HepG2 (cell line): ENCODE data around the gene FDPS. TPM values are rescaled to one million over a fixed set of nuclear protein-coding genes. Genes with fewer than 3 reads are reported as not detected.

Experiments
- ATF6 ChIP-seq: sonication (generic); formaldehyde crosslinking; conservative IDR thresholded peaks from 2 replicates; pipeline ENCODE4 v1.4.0; 2020; ENCODE audit warnings: missing genetic modification reagents
- BORCS8-MEF2B ChIP-seq: sonication (generic); formaldehyde crosslinking; IDR thresholded peaks from 2 replicates; pipeline ENCODE4 v1.8.0; 2022; ENCODE audit warnings: mild to moderate bottlenecking, missing genetic modification reagents
- E2F1 ChIP-seq: sonication (generic); formaldehyde crosslinking; IDR thresholded peaks from 2 replicates; pipeline ENCODE4 v1.5.0; 2020; ENCODE audit warnings: missing genetic modification reagents
- FLYWCH1 ChIP-seq: sonication (generic); formaldehyde crosslinking; IDR thresholded peaks from 2 replicates; pipeline ENCODE4 v1.8.1; 2023; ENCODE audit warnings: mild to moderate bottlenecking, missing genetic modification reagents
- HOMEZ ChIP-seq: IDR thresholded peaks from 2 replicates; pipeline ENCODE4 v1.6.1; 2016; ENCODE audit warnings: low read depth
- MED8 ChIP-seq: sonication (generic); formaldehyde crosslinking; IDR thresholded peaks from 2 replicates; pipeline ENCODE4 v1.8.1; 2023; ENCODE audit warnings: mild to moderate bottlenecking, missing genetic modification reagents; ENCODE audit not compliant: insufficient replicate concordance
- NFYB ChIP-seq: sonication (generic); formaldehyde crosslinking; IDR thresholded peaks from 2 replicates; pipeline ENCODE4 v1.4.0; 2020; ENCODE audit warnings: missing genetic modification reagents
- POLR2AphosphoS2 ChIP-seq: IDR thresholded peaks from 2 replicates; pipeline ENCODE4 v1.6.1; 2011; ENCODE audit warnings: low read depth, low read length, improper control_type of control experiment
- SALL1 ChIP-seq: sonication (generic); formaldehyde crosslinking; IDR thresholded peaks from 2 replicates; pipeline ENCODE4 v1.8.0; 2022; ENCODE audit warnings: mild to moderate bottlenecking, missing genetic modification reagents
- TSC22D2 ChIP-seq: sonication (generic); formaldehyde crosslinking; IDR thresholded peaks from 2 replicates; pipeline ENCODE4 v1.5.1; 2020; ENCODE audit warnings: missing genetic modification reagents, mild to moderate bottlenecking, borderline replicate concordance
- ZBTB37 ChIP-seq: sonication (generic); formaldehyde crosslinking; IDR thresholded peaks from 2 replicates; pipeline ENCODE4 v1.4.0; 2020; ENCODE audit warnings: mild to moderate bottlenecking, missing genetic modification reagents
- ZFP36 ChIP-seq: fragments of 150-350 bp; IDR thresholded peaks from 2 replicates; pipeline ENCODE4 v1.6.1; 2018; ENCODE audit warnings: borderline replicate concordance, low read length, low read depth; ENCODE audit not compliant: partially characterized antibody
- ZFP62 ChIP-seq: sonication (generic); formaldehyde crosslinking; IDR thresholded peaks from 2 replicates; pipeline ENCODE4 v1.4.0; 2020; ENCODE audit warnings: missing genetic modification reagents
- ZNF160 ChIP-seq: sonication (generic); formaldehyde crosslinking; IDR thresholded peaks from 2 replicates; pipeline ENCODE4 v1.8.0; 2022; ENCODE audit warnings: mild to moderate bottlenecking, inconsistent platforms, missing genetic modification reagents
- ZNF292 ChIP-seq: sonication (generic); formaldehyde crosslinking; IDR thresholded peaks from 2 replicates; pipeline ENCODE4 v1.8.1; 2022; ENCODE audit warnings: mild to moderate bottlenecking, low read depth, missing genetic modification reagents, borderline replicate concordance
- ZNF550 ChIP-seq: sonication (generic); formaldehyde crosslinking; IDR thresholded peaks from 2 replicates; pipeline ENCODE4 v1.4.0; 2020; ENCODE audit warnings: mild to moderate bottlenecking, missing genetic modification reagents, borderline replicate concordance
- ZNF772 ChIP-seq: sonication (generic); formaldehyde crosslinking; IDR thresholded peaks from 2 replicates; pipeline ENCODE4 v1.5.0; 2020; ENCODE audit warnings: mild to moderate bottlenecking, missing genetic modification reagents
- ZNF780A ChIP-seq: sonication (generic); formaldehyde crosslinking; IDR thresholded peaks from 2 replicates; pipeline ENCODE4 v1.8.0; 2022; ENCODE audit warnings: mild to moderate bottlenecking, missing genetic modification reagents, moderate library complexity
- ZXDC ChIP-seq: sonication (generic); formaldehyde crosslinking; IDR thresholded peaks from 2 replicates; pipeline ENCODE4 v1.5.0; 2020; ENCODE audit warnings: mild to moderate bottlenecking, missing genetic modification reagents
- polyA plus RNA-seq, 8 experiments: library from polyadenylated mRNA; depleted of rRNA in 3 of 8; stranded (reverse) in 7 of 8; unstranded in 1 of 8; fragments of >200 nt; fragmentation: Illumina TruSeq in 4 of 8; extraction: Trizol in 4 of 8; gene quantifications; 2 replicates each; pipeline versions ENCODE4 v1.2.1 to v1.2.3, GENCODE V29; 2011 to 2016; ENCODE audit warnings: low read depth in 4 of 8, missing spikeins in 1 of 8, mixed read lengths in 1 of 8; ENCODE audit not compliant: insufficient read depth in 1 of 8
- total RNA-seq, 5 experiments: library from RNA; depleted of rRNA; stranded (reverse); fragments of >200 nt; fragmentation: Illumina TruSeq; extraction: Trizol; gene quantifications; 2 replicates each; pipeline ENCODE4 v1.2.3, GENCODE V29; 2016; ENCODE audit warnings: low read depth in 1 of 5

The FDPS gene
- total and polyA plus RNA-seq, 2 of the 13 experiments (the other 11 are each of a cell fraction or from before 2014, with no cell fraction given) = 264 to 519 TPM

GRCh38 chr1:155308493-155309422 lies at the start of gene FDPS (continued):
- TF ChIP-seq ZFP36 (no peak), MED8 (CRISPR knock-in tag) (no peak), ZXDC (CRISPR knock-in tag) (no peak), SALL1 (CRISPR knock-in tag) (peak; percentile 51; the same call in 1 of the 2 replicates), ZNF772 (CRISPR knock-in tag) (peak; percentile 35; the same call in 1 of the 2 replicates), ZNF780A (CRISPR knock-in tag) (no peak), ZNF550 (CRISPR knock-in tag) (no peak), ZFP62 (CRISPR knock-in tag) (no peak), BORCS8-MEF2B (peak; percentile 84; the same call in 1 of the 2 replicates), NFYB (CRISPR knock-in tag) (peak; percentile 97), POLR2AphosphoS2 (no peak), HOMEZ (CRISPR knock-in tag) (no peak), E2F1 (peak; percentile 94), ZBTB37 (no peak), ATF6 (CRISPR knock-in tag) (no peak), ZNF160 (peak; percentile 43; the same call in 1 of the 2 replicates), TSC22D2 (CRISPR knock-in tag) (0 out of 2 replicates have a peak, but pooled peaks have one; percentile 20), ZNF292 (no peak), FLYWCH1 (no peak)
